A673 (cell line): Measurements from ENCODE around the gene VAC14. TPM values are rescaled to one million over a fixed set of nuclear protein-coding genes. Genes with fewer than 3 reads are reported as not detected.

Experiments used
- BruUV-seq: library from RNA; stranded (reverse); fragments of 400-500 nt; replicated peaks from 2 replicates; lab custom pipeline; 2021; lab: Mats Ljungman, UMichigan
- CTCF ChIA-PET: fragments of 300-600 bp; sonication (Branson Sonifier 250); formaldehyde crosslinking; loops from one replicate; lab custom pipeline; 2022; ENCODE audit warnings: antibody characterized with exemption; lab: Charles Lee
- POLR2A ChIA-PET: fragments of 300-600 bp; sonication (Branson Sonifier 250); formaldehyde crosslinking; loops from one replicate; lab custom pipeline; 2022; ENCODE audit warnings: antibody characterized with exemption; ENCODE audit not compliant: low non-redundant PET; lab: Charles Lee
- DNase-seq: peaks from one replicate; pipeline ENCODE4 v3.0.0-alpha.2; 2015; ENCODE audit warnings: low spot score
- H3K27ac ChIP-seq: fragments of 200-600 bp; sonication (generic); 2 replicates; pipeline ENCODE4 v1.5.1; 2016; ENCODE audit warnings: mixed run types, low read depth, mild to moderate bottlenecking, mixed read lengths, antibody characterized with exemption, low read length; ENCODE audit not compliant: poor library complexity, severe bottlenecking
- H3K27me3 ChIP-seq: fragments of 200-600 bp; sonication (generic); replicated peaks from 2 replicates; pipeline ENCODE4 v1.6.1; 2017; ENCODE audit warnings: mixed run types, low read depth, mild to moderate bottlenecking, mixed read lengths, antibody characterized with exemption, low read length; ENCODE audit not compliant: insufficient read depth, poor library complexity
- H3K36me3 ChIP-seq: fragments of 200-600 bp; sonication (generic); 2 replicates; pipeline ENCODE4 v1.6.1; 2016; ENCODE audit warnings: mixed run types, mild to moderate bottlenecking, mixed read lengths, antibody characterized with exemption, low read length; ENCODE audit not compliant: insufficient read depth, poor library complexity, severe bottlenecking
- H3K4me1 ChIP-seq: fragments of 200-600 bp; sonication (generic); 2 replicates; pipeline ENCODE4 v1.6.1; 2017; ENCODE audit warnings: mixed run types, mild to moderate bottlenecking, mixed read lengths, antibody characterized with exemption, low read length; ENCODE audit not compliant: insufficient read depth, poor library complexity, severe bottlenecking
- H3K4me3 ChIP-seq: fragments of 200-600 bp; sonication (generic); 2 replicates; pipeline ENCODE4 v1.5.1; 2016; ENCODE audit warnings: low read depth, mixed run types, mild to moderate bottlenecking, mixed read lengths, low read length; ENCODE audit not compliant: poor library complexity, severe bottlenecking
- H3K9me3 ChIP-seq: fragments of 200-600 bp; sonication (generic); 2 replicates; pipeline ENCODE4 v1.6.1; 2016; ENCODE audit warnings: mixed run types, low read depth, mild to moderate bottlenecking, mixed read lengths, antibody characterized with exemption, low read length; ENCODE audit not compliant: poor library complexity, severe bottlenecking
- EZH2 ChIP-seq: fragments of 200-600 bp; sonication (generic); IDR thresholded peaks from 2 replicates; pipeline ENCODE4 v1.6.1; 2017; ENCODE audit warnings: borderline replicate concordance, low read depth, mild to moderate bottlenecking, mixed read lengths, antibody characterized with exemption, low read length; ENCODE audit not compliant: poor library complexity, severe bottlenecking
- intact Hi-C: fragments of 100-400 bp; cut with micrococcal nuclease; formaldehyde crosslinking; loops from one replicate; pipeline ENCODE4 v1.10.0; 2022; ENCODE audit not compliant: unreplicated experiment
- total RNA-seq: library from RNA; stranded (reverse); gene quantifications from 2 replicates; pipeline ENCODE4 v1.2.3, GENCODE V29; 2021
- TF ChIP-seq, protein P1 (sequence below): fragments of 300-800, 200-600 bp; sonication (generic); conservative IDR thresholded peaks from 2 replicates; pipeline ENCODE4 v1.5.1; 2017; ENCODE audit warnings: low read depth, mild to moderate bottlenecking, antibody characterized with exemption, low read length, moderate library complexity, mixed read lengths

Gene VAC14
- total RNA-seq, 1 experiment from 2014 or later: 46.6 TPM

DNA sequence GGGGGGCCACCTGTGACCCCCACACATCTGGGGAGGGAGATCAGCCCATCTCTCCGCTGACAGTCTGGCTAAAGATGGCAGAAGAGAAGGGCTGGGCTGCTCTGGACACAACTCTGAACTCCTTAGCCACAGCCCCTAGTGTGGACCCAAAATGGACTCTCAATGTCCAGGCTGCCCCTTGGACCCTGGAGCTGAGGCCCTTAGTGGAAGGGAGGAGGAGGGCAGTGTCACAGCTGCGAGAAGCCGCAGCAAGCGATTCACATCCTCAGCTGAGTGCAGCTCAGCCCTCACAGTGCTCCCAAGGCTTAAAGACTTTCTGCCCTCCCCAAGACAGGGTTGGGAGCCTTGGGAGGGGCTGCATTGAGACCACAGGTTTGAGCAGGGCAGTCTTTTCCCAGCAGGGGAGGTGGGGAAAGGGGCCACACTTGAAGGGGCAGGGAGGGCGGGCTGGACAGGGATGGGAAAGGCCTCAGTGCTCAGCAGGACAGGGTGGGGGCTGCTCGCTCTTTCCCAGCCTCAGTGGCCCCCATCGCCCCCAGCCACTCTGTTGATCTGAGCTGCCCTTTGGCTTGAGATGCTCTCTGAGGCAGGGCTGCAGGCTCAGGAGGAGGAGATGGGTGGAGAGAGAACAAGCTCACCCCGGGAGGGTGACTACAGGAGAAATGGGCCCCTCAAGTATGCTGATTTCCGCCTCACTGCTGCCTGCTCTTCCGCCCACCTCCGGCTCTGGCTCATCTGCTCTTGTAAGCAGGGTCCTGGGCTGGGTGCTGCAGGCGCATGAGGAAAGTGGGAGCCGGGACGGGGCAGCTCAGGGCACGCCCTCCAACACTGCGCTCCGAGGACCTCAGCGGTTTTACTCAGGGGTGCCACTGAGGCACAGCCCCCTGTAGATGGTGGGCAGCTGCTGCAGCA, 64.2 kb downstream of the VAC14 start:
- TF ChIP-seq, protein P1, sequence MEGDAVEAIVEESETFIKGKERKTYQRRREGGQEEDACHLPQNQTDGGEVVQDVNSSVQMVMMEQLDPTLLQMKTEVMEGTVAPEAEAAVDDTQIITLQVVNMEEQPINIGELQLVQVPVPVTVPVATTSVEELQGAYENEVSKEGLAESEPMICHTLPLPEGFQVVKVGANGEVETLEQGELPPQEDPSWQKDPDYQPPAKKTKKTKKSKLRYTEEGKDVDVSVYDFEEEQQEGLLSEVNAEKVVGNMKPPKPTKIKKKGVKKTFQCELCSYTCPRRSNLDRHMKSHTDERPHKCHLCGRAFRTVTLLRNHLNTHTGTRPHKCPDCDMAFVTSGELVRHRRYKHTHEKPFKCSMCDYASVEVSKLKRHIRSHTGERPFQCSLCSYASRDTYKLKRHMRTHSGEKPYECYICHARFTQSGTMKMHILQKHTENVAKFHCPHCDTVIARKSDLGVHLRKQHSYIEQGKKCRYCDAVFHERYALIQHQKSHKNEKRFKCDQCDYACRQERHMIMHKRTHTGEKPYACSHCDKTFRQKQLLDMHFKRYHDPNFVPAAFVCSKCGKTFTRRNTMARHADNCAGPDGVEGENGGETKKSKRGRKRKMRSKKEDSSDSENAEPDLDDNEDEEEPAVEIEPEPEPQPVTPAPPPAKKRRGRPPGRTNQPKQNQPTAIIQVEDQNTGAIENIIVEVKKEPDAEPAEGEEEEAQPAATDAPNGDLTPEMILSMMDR: no peak
- TF ChIP-seq EZH2: no peak
- no peaks in the 10 kb centered on the region for H3K4me1 ChIP-seq
- BruUV-seq: no TSS peak
- no peaks in the 10 kb centered on the region for H3K9me3 ChIP-seq
- H3K27ac ChIP-seq: no peak overlapping the region
- no peaks in the 10 kb centered on the region for H3K36me3 ChIP-seq
- POLR2A ChIA-PET: no interaction called here
- DNase-seq: no peak
- intact Hi-C loops: no loop called here
- CTCF ChIA-PET: no interaction called here
- H3K27me3 ChIP-seq: no peaks in the 10 kb centered on the region
- H3K4me3 ChIP-seq: no peak overlapping the region

DNA sequence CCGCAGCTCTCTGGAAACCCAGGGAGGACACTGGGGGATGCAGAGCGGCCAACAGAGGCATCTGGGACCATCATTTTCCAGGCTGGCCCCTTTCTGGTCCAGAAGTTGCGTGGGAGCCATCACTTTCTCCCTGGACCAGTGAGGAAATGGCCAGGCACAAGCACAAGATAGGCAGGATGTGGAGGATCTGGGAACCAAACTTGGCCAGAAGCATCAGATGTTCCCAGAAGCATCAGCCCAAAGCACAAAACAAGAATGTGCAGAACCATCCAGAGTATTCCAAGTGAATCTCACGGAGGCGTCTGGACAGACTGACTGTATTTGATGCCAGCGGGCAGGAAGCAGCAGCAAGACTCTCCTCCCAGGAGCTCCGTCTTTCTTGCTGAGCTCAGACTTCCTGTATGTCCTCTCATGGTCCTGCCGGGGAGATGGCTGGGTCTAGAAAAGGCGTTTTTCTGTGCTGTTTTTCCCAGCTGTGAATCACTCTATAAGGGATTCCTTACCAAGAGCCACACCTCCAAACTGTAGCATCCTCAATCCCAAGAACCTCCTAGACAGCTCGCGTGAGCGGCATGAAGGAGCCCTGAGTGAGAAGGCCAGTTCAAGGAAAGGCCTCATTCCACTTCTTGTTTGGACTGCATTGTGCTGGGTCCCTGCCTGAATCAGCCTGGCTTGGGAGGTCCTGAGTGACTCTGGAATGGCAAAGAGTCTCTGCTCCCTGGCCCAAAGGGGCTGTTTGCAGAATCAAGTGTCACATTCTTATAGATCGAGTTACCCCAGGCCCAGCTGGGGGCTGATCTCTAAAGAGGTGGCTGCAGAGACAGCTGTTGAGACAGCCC, 65.6 kb downstream of the VAC14 start:
- Histone ChIP-seq H3K27me3 (no peaks in the 10 kb centered on the region), H3K27ac (no peak overlapping the region), H3K9me3 (no peaks in the 10 kb centered on the region), H3K36me3 (peaks cover 3% of the 10 kb centered on the region), H3K4me3 (no peak overlapping the region), H3K4me1 (no peaks in the 10 kb centered on the region)
- CTCF ChIA-PET: interaction anchor here (0.6 kb wide), 1 partner anchor 339 kb away, joined by 3 read pairs; no protein-coding TSS in a partner anchor
- POLR2A ChIA-PET: no interaction called here
- TF ChIP-seq, protein P1: no peak
- no peak for TF ChIP-seq EZH2
- BruUV-seq: no TSS peak
- no peak for DNase-seq
- intact Hi-C loops: no loop called here

DNA sequence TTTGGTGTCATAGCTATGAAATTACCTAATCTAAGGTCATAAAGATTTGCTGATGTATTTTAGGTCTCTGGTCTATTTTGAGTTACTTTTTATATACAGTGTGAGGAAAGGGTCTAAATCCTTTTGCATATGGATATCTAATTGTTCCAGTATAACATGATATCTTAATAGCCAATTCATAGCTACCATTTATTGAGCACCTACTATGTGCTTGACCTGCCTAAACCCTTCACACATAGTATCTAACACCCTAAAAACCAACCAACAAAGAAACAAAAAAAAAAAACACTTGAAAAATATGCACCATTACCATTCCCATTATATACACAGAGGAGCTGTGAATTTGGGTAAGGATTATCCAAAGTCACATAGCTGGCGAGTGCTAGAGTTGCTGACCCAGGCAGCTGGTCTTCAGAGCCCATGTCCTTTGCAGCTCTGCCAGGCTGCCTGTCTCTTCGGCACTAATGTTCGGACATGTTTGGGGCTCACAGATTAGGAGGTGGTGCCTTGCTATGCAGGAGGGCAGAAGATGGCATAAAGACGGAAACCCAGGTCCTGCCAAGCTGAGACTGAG, 66.3 kb downstream of the VAC14 start:
- CTCF ChIA-PET: interaction anchor here (0.6 kb wide), 1 partner anchor 338 kb away, joined by 3 read pairs; no protein-coding TSS in a partner anchor
- no peaks in the 10 kb centered on the region for H3K9me3 ChIP-seq
- POLR2A ChIA-PET: no interaction called here
- peaks cover 3% of the 10 kb centered on the region for H3K36me3 ChIP-seq
- TF ChIP-seq, protein P1: no peak
- no peak for TF ChIP-seq EZH2
- DNase-seq: no peak
- H3K4me1 ChIP-seq: no peaks in the 10 kb centered on the region
- intact Hi-C loops: no loop called here
- no TSS peak for BruUV-seq
- no peak overlapping the region for H3K27ac ChIP-seq
- H3K27me3 ChIP-seq: no peaks in the 10 kb centered on the region
- H3K4me3 ChIP-seq: no peak overlapping the region
